Progenitor cell of endocrine pancreas (in vitro differentiated cells): ENCODE measurements around the gene SART1. TPM values are rescaled to one million over a fixed set of nuclear protein-coding genes. Genes with fewer than 3 reads are reported as not detected.

ENCODE experiments used
- DNase-seq: peaks from one replicate; pipeline ENCODE4 v3.0.0; 2021; ENCODE audit warnings: low spot score; ENCODE audit not compliant: unreplicated experiment
- H3K27ac Mint-ChIP-seq: 2 replicates; pipeline ENCODE4 v1.8.0; 2021; ENCODE audit warnings: mild to moderate bottlenecking, moderate library complexity, mixed read lengths
- H3K27me3 Mint-ChIP-seq: 2 replicates; pipeline ENCODE4 v1.8.0; 2021; ENCODE audit warnings: mixed read lengths
- H3K36me3 Mint-ChIP-seq: 2 replicates; pipeline ENCODE4 v1.8.0; 2022; ENCODE audit warnings: mixed read lengths; ENCODE audit not compliant: insufficient read depth
- H3K4me1 Mint-ChIP-seq: 2 replicates; pipeline ENCODE4 v1.8.0; 2021; ENCODE audit warnings: low read depth, mixed read lengths
- H3K4me3 Mint-ChIP-seq: 2 replicates; pipeline ENCODE4 v1.8.0; 2021; ENCODE audit warnings: low read depth, mild to moderate bottlenecking, moderate library complexity, mixed read lengths
- H3K9me3 Mint-ChIP-seq: 2 replicates; pipeline ENCODE4 v1.8.0; 2021; ENCODE audit warnings: low read depth, mixed read lengths
- CTCF ChIP-seq: fragments of 200-600 bp; sonication (generic); IDR thresholded peaks from one replicate; pipeline ENCODE4 v1.5.0; 2021; ENCODE audit warnings: antibody characterized with exemption, mild to moderate bottlenecking; ENCODE audit not compliant: unreplicated experiment
- total RNA-seq: library from RNA; stranded (reverse); gene quantifications from 2 replicates; pipeline ENCODE4 v1.2.1, GENCODE V29; 2021

SART1 gene
- total RNA-seq, 1 donor from 2014 or later, result 53.1 TPM

GRCh38 chr11:65958291-65958690, 3.2 kb upstream of the SART1 start:
- Mint-ChIP-seq H3K27ac (no peak overlapping the region), H3K27me3 (no peaks in the 10 kb centered on the region), H3K4me1 (peaks cover 15% of the 10 kb centered on the region), H3K9me3 (no peaks in the 10 kb centered on the region), H3K36me3 (peaks cover 2% of the 10 kb centered on the region), H3K4me3 (no peak overlapping the region)
- no peak for TF ChIP-seq CTCF
- no peak for DNase-seq

GRCh38 chr11:65958774-65959420, 2.6 kb upstream of the SART1 start:
- DNase-seq, result no peak
- no peaks in the 10 kb centered on the region for H3K27me3 Mint-ChIP-seq
- H3K36me3 Mint-ChIP-seq, result peaks cover 2% of the 10 kb centered on the region
- no peak overlapping the region for H3K4me3 Mint-ChIP-seq
- H3K27ac Mint-ChIP-seq, result peak overlapping the region; percentile 56
- TF ChIP-seq CTCF, result no peak
- H3K9me3 Mint-ChIP-seq, result no peaks in the 10 kb centered on the region
- peaks cover 15% of the 10 kb centered on the region for H3K4me1 Mint-ChIP-seq

- TF ChIP-seq CTCF, result no peak
- no peak for DNase-seq
- H3K9me3 Mint-ChIP-seq, result no peaks in the 10 kb centered on the region
- no peaks in the 10 kb centered on the region for H3K27me3 Mint-ChIP-seq
- H3K36me3 Mint-ChIP-seq, result peaks cover 9% of the 10 kb centered on the region
- H3K27ac Mint-ChIP-seq, result peak overlapping the region; percentile 96
- peak overlapping the region; percentile 91 for H3K4me3 Mint-ChIP-seq
- H3K4me1 Mint-ChIP-seq, result peaks cover 15% of the 10 kb centered on the region
These were observed 689 bp upstream of the SART1 start for GRCh38 chr11:65960824-65961266.

- no peak for TF ChIP-seq CTCF
- Mint-ChIP-seq H3K4me1 (peaks cover 15% of the 10 kb centered on the region), H3K4me3 (peak overlapping the region; percentile 91), H3K36me3 (peaks cover 10% of the 10 kb centered on the region), H3K27ac (peak overlapping the region; percentile 82), H3K27me3 (no peaks in the 10 kb centered on the region), H3K9me3 (no peaks in the 10 kb centered on the region)
- DNase-seq, result no peak
These were observed 619 bp downstream of the SART1 start for GRCh38 chr11:65962141-65962564.

GRCh38 chr11:65964906-65965305, 3.4 kb downstream of the SART1 start:
- H3K27ac Mint-ChIP-seq, result no peak overlapping the region
- H3K9me3 Mint-ChIP-seq, result no peaks in the 10 kb centered on the region
- H3K4me3 Mint-ChIP-seq, result no peak overlapping the region
- peaks cover 14% of the 10 kb centered on the region for H3K36me3 Mint-ChIP-seq
- peaks cover 15% of the 10 kb centered on the region for H3K4me1 Mint-ChIP-seq
- TF ChIP-seq CTCF, result no peak
- no peaks in the 10 kb centered on the region for H3K27me3 Mint-ChIP-seq
- DNase-seq, result no peak
